Jurkat, Clone E6-1 (cell line): ENCODE data around the gene FAM20A. TPM values are rescaled to one million over a fixed set of nuclear protein-coding genes. Genes with fewer than 3 reads are reported as not detected.

ENCODE experiments used
- DNase-seq: peaks from one replicate; pipeline ENCODE4 v3.0.0-alpha.2; 2011; ENCODE audit warnings: low read depth, low spot score
- H3K4me3 ChIP-seq: 2 replicates; pipeline ENCODE4 v1.5.1; 2011; ENCODE audit warnings: mild to moderate bottlenecking, low read length, control low read depth, moderate library complexity
- polyA plus RNA-seq: library from polyadenylated mRNA; unstranded; fragments of >200 nt; gene quantifications from one replicate; pipeline ENCODE4 v1.2.1, GENCODE V29; 2012; ENCODE audit warnings: missing spikeins; ENCODE audit not compliant: insufficient read length, insufficient read depth

Gene FAM20A
- polyA plus RNA-seq, result not detected

GRCh38 chr17:68600931-68601564 is at the start of gene FAM20A:
Gene FAM20A, minus strand, starts transcription at chr17:68601367. Its CDS starts 701 bp downstream, at chr17:68600666.
- H3K4me3 ChIP-seq, result no peak within 1 kb of the TSS

GRCh38 chr17:68649324-68649723 is 48.2 kb upstream of the FAM20A start:
- DNase-seq, result no peak
- H3K4me3 ChIP-seq, result no peak overlapping the region

More at GRCh38 chr17:68600931-68601564, at the start of gene FAM20A:
- DNase-seq, result no peak

GRCh38 chr17:68646626-68647526 is 45.7 kb upstream of the FAM20A start:
- DNase-seq, result no peak
- no peak overlapping the region for H3K4me3 ChIP-seq

- H3K4me3 ChIP-seq, result no peak overlapping the region
- no peak for DNase-seq
Observed at GRCh38 chr17:68642118-68642412, 40.9 kb upstream of the FAM20A start.

GRCh38 chr17:68641276-68642117 is 40.3 kb upstream of the FAM20A start:
- H3K4me3 ChIP-seq, result no peak overlapping the region
- DNase-seq, result no peak

- no peak for DNase-seq
- H3K4me3 ChIP-seq, result no peak overlapping the region
Observed at GRCh38 chr17:68640242-68640989, 39.2 kb upstream of the FAM20A start.

- DNase-seq, result no peak
- H3K4me3 ChIP-seq, result no peak overlapping the region
Observed at GRCh38 chr17:68634345-68634876, 33.2 kb upstream of the FAM20A start.

GRCh38 chr17:68628576-68628957 is 27.4 kb upstream of the FAM20A start:
- no peak overlapping the region for H3K4me3 ChIP-seq
- no peak for DNase-seq

GRCh38 chr17:68627956-68628575 is 26.9 kb upstream of the FAM20A start:
- no peak for DNase-seq
- no peak overlapping the region for H3K4me3 ChIP-seq

- DNase-seq, result no peak
- H3K4me3 ChIP-seq, result no peak overlapping the region
Observed at GRCh38 chr17:68624381-68624780, 23.2 kb upstream of the FAM20A start.

- H3K4me3 ChIP-seq, result no peak overlapping the region
- no peak for DNase-seq
Observed at GRCh38 chr17:68623811-68624210, 22.6 kb upstream of the FAM20A start.

GRCh38 chr17:68622423-68622822 is 21.3 kb upstream of the FAM20A start:
- H3K4me3 ChIP-seq, result no peak overlapping the region
- no peak for DNase-seq

- DNase-seq, result no peak
- no peak overlapping the region for H3K4me3 ChIP-seq
Observed at GRCh38 chr17:68621065-68621464, 19.9 kb upstream of the FAM20A start.

- no peak for DNase-seq
Observed at GRCh38 chr17:68616334-68616733, 15.2 kb upstream of the FAM20A start.

GRCh38 chr17:68614718-68615117 is 13.6 kb upstream of the FAM20A start:
- no peak for DNase-seq
- no peak overlapping the region for H3K4me3 ChIP-seq

More at GRCh38 chr17:68616334-68616733, 15.2 kb upstream of the FAM20A start:
- no peak overlapping the region for H3K4me3 ChIP-seq

GRCh38 chr17:68613739-68614298 is 12.7 kb upstream of the FAM20A start:
- no peak overlapping the region for H3K4me3 ChIP-seq
- peak; percentile 52 for DNase-seq

- DNase-seq, result no peak
- no peak overlapping the region for H3K4me3 ChIP-seq
Observed at GRCh38 chr17:68612923-68613292, 11.7 kb upstream of the FAM20A start.
